Kidney epithelial cell (primary cell): ENCODE results near the gene ASCL1. TPM values are rescaled to one million over a fixed set of nuclear protein-coding genes. Genes with fewer than 3 reads are reported as not detected.
A peak's percentile ranks its signal among the peaks of the same experiment; 100 is the strongest.

ENCODE experiments used
- DNase-seq: peaks from one replicate; pipeline ENCODE4 v3.0.0-alpha.2; 2010; ENCODE audit warnings: low read depth
- H3K27me3 ChIP-seq: 2 replicates; pipeline ENCODE4 v1.6.0; 2011; ENCODE audit warnings: low read length; ENCODE audit not compliant: control insufficient read depth, insufficient read depth
- H3K36me3 ChIP-seq: 2 replicates; pipeline ENCODE4 v1.5.1; 2011; ENCODE audit warnings: low read length; ENCODE audit not compliant: control insufficient read depth, insufficient read depth
- H3K4me3 ChIP-seq: 2 replicates; pipeline ENCODE4 v1.5.1; 2011; ENCODE audit warnings: low read depth, mild to moderate bottlenecking, control low read depth, low read length
- total RNA-seq: library from RNA; depleted of rRNA; stranded (reverse); fragments of >200 nt; gene quantifications from 2 replicates; pipeline ENCODE4 v1.2.3, GENCODE V29; 2015
- TF ChIP-seq, protein P1 (sequence below): IDR thresholded peaks from 2 replicates; pipeline ENCODE4 v1.5.1; 2011; ENCODE audit warnings: mild to moderate bottlenecking, moderate library complexity, low read length, control low read depth, inconsistent platforms; ENCODE audit not compliant: insufficient read depth, poor library complexity, severe bottlenecking

Gene ASCL1
- total RNA-seq = 0.07 TPM in 1 of 2 replicates, not detected in the other

DNA sequence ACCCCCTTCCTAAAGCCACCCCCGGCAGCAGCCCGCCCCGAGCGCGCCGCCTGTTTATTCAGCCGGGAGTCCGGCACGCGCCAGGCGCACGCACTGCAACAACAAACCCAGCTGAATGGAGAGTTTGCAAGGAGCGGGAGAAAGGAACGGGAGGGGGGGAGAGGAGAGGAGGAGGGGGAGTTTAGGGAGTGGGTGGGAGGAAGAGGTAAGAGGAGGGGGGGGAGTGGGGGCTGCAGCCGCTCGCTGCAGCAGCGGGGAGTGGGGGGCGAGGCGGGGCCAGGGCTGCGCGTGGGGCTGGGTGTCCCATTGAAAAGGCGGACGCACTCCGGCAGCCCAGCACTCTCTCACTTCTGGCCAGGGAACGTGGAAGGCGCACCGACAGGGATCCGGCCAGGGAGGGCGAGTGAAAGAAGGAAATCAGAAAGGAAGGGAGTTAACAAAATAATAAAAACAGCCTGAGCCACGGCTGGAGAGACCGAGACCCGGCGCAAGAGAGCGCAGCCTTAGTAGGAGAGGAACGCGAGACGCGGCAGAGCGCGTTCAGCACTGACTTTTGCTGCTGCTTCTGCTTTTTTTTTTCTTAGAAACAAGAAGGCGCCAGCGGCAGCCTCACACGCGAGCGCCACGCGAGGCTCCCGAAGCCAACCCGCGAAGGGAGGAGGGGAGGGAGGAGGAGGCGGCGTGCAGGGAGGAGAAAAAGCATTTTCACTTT, at the start of gene ASCL1:
TSS of gene ASCL1 (plus strand) at position 336 of the 712 bp plus-strand sequence. CDS start 571 bp downstream, outside the sequence.
- no peaks in the 10 kb centered on the region for H3K36me3 ChIP-seq
- no peak for DNase-seq
- H3K4me3 ChIP-seq = peak within 1 kb of the TSS; percentile 19
- TF ChIP-seq, protein P1, sequence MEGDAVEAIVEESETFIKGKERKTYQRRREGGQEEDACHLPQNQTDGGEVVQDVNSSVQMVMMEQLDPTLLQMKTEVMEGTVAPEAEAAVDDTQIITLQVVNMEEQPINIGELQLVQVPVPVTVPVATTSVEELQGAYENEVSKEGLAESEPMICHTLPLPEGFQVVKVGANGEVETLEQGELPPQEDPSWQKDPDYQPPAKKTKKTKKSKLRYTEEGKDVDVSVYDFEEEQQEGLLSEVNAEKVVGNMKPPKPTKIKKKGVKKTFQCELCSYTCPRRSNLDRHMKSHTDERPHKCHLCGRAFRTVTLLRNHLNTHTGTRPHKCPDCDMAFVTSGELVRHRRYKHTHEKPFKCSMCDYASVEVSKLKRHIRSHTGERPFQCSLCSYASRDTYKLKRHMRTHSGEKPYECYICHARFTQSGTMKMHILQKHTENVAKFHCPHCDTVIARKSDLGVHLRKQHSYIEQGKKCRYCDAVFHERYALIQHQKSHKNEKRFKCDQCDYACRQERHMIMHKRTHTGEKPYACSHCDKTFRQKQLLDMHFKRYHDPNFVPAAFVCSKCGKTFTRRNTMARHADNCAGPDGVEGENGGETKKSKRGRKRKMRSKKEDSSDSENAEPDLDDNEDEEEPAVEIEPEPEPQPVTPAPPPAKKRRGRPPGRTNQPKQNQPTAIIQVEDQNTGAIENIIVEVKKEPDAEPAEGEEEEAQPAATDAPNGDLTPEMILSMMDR = no peak
- peaks cover 74% of the 10 kb centered on the region for H3K27me3 ChIP-seq

DNA sequence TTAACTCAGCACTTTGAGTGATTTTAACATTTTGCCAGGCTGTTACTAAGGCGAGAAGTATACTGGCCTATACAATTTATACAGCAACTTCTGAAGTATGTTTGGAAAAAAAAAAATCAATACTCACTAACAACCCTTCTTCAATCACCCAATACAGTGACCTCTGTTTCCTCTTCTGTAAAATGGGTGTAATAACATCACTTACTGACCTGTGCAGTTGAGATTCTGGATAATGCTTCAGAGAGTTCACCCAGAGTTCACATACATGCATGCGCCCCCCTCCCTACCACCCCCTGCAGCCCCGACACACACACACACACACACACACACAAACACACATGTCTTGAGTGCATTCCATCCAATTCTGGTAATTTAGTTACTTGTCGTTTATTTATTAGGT, 49.6 kb upstream of the ASCL1 start:
- Histone ChIP-seq H3K27me3 (no peaks in the 10 kb centered on the region), H3K36me3 (no peaks in the 10 kb centered on the region)
- TF ChIP-seq, protein P1 = no peak

DNA sequence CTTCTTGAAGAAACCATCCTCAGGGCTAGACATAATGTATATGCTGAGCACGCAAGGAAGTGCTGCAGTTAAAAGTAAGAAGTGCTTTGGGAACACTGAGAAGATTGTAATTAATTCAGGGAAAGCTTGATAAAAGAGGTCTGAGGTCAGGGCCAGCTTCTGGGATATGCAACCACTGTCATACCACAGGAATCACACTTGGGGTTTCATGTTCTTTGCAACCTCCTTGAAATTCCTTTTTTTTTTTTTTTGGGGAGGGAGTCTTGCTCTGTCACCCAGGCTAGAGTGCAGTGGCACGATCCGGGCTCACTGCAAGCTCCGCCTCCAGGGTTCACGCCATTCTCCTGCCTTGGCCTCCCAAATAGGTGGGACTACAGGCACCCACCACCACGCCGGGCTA, 47.3 kb upstream of the ASCL1 start:
- TF ChIP-seq, protein P1 = no peak
- DNase-seq = no peak

More for the DNA sequence above, 49.6 kb upstream of the ASCL1 start:
- H3K4me3 ChIP-seq = no peak overlapping the region
- no peak for DNase-seq

DNA sequence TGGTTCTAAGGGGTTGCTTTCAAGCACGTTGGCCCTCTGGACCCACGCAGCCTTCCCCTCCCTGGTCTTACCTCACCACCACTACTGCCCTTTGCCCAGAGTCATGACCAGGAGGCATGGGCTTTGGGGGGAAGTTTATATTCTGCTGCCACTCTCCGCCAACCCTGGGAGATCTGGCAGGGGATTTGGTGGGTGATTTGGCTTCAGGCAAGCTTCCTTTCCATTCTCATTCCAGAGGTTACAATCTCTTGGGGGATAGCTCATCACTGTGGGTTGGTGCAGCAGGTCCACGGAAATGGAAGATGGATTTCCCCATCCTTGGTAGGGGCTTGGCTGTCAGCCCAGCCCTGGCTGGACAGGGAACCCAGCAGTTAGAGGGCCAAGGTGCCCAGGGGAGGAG, 46.7 kb upstream of the ASCL1 start:
- DNase-seq = no peak
- Histone ChIP-seq H3K36me3 (no peaks in the 10 kb centered on the region), H3K4me3 (no peak overlapping the region), H3K27me3 (no peaks in the 10 kb centered on the region)
- TF ChIP-seq, protein P1 = no peak

More for the DNA sequence above, 47.3 kb upstream of the ASCL1 start:
- Histone ChIP-seq H3K4me3 (no peak overlapping the region), H3K27me3 (no peaks in the 10 kb centered on the region), H3K36me3 (no peaks in the 10 kb centered on the region)

DNA sequence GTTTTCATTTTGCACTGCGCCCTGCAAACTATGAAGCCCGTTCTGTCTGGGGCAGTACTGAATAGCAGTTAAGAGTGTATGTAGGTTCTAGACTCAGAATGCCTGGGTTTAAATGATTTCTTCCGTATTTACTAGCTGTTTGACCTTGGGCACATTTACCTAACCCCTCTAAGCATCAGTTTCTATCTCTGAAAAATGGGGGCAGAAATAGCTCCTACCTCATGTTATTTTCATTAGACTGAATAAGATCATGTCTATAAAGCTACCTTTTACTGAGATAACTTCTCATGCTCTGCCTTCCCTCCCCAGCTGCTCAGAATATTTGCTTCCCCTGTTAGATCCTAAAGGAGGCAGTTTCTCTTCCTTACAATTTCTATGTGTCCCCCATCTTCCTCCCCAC, 46.2 kb upstream of the ASCL1 start:
- Histone ChIP-seq H3K27me3 (no peaks in the 10 kb centered on the region), H3K4me3 (no peak overlapping the region), H3K36me3 (no peaks in the 10 kb centered on the region)
- no peak for DNase-seq
- TF ChIP-seq, protein P1 = no peak

DNA sequence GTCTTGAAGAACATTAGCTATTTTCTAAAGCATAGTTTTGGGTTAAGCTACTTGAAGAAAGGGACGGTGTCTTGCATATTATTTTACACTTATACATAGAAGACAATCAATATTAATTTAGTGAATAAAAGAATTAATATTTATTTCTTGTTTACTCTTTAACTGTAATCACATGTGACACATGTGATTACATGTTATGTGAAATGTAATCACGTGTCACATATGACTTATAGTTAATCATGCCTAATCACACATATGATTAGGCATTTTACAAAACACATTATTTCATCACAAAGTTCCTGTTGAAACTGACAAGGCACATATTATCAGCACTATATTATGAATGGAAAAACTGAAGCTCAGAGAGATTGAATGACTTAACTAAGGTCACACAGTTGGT, 45.2 kb upstream of the ASCL1 start:
- no peak for DNase-seq
- TF ChIP-seq, protein P1 = no peak
- no peak overlapping the region for H3K4me3 ChIP-seq
- H3K36me3 ChIP-seq = no peaks in the 10 kb centered on the region
- no peaks in the 10 kb centered on the region for H3K27me3 ChIP-seq
